Measurements from ENCODE around the gene SDE2. TPM values are rescaled to one million over a fixed set of nuclear protein-coding genes. Genes with fewer than 3 reads are reported as not detected.
"Not testable (repeated sequence)": the region's sequence is repeated elsewhere in the genome, so short reads cannot be mapped to it uniquely, and the experiment has no call there.

Gene SDE2
- total RNA-seq, 4 donors from 2014 or later = 4.4 to 19.2 (median 13.2) TPM

GRCh38 chr1:225937048-225937968, 61.8 kb downstream of the SDE2 start:
- TF ChIP-seq POLR2AphosphoS5 (IDR thresholded peaks at IDR 0.05) = no peak
- no peak for TF ChIP-seq EP300 (IDR thresholded peaks at IDR 0.05; ENCODE audit: low read depth)
- no peak for TF ChIP-seq POLR2A (IDR thresholded peaks at IDR 0.05)
- TF ChIP-seq CTCF (IDR thresholded peaks at IDR 0.05) = no peak
- Histone ChIP-seq H3K4me1 (peaks cover 5 to 11% (median 8%) of the 10 kb centered on the region in 4 donors), H3K4me3 (no peak overlapping the region), H3K9me3 (no peaks in the 10 kb centered on the region), H3K27ac (no peak overlapping the region), H3K27me3 (no peaks in the 10 kb centered on the region), H3K36me3 (no peaks in the 10 kb centered on the region)
- intact Hi-C loops (cut with DNase I; ENCODE audit: low total_unique reads) = no loop called here
- no peak for DNase-seq
- WGBS, 2 donors (ENCODE audit: low coverage in 1 of 2) = 92% methylated on average over 21 of the region's 21 CpGs; no CpG with 5 or more reads in 1 of the 2 donors
- in situ Hi-C loops (cut with MboI; ENCODE audit: low pct_ligation_motif_present in 1 of 4, low pct_unique_long_range_greater_than_20kb in 1 of 4, low sequenced_read_pairs in 3 of 4) = no loop called here

- TF ChIP-seq EP300 (IDR thresholded peaks at IDR 0.05; ENCODE audit: low read depth) (no peak), POLR2AphosphoS5 (IDR thresholded peaks at IDR 0.05) (no peak), CTCF (IDR thresholded peaks at IDR 0.05) (no peak), POLR2A (IDR thresholded peaks at IDR 0.05) (no peak)
- no peaks in the 10 kb centered on the region for H3K27me3 ChIP-seq
- in situ Hi-C loops (cut with MboI; ENCODE audit: low pct_ligation_motif_present in 1 of 4, low pct_unique_long_range_greater_than_20kb in 1 of 4, low sequenced_read_pairs in 3 of 4) (no loop called here), intact Hi-C loops (cut with DNase I; ENCODE audit: low total_unique reads) (no loop called here)
- no peaks in the 10 kb centered on the region for H3K9me3 ChIP-seq
- H3K4me1 ChIP-seq = peaks cover 5 to 9% (median 8%) of the 10 kb centered on the region in 4 donors
- WGBS, 2 donors (ENCODE audit: low coverage in 1 of 2) = 58 to 69% methylated on average over 2 to 3 of the region's 3 CpGs
- no peak for DNase-seq
- H3K27ac ChIP-seq = no peak overlapping the region
- H3K36me3 ChIP-seq = no peaks in the 10 kb centered on the region
- no peak overlapping the region for H3K4me3 ChIP-seq
These were observed 62.6 kb downstream of the SDE2 start for GRCh38 chr1:225936523-225936922.

- H3K27ac ChIP-seq; DNase-seq; H3K4me3 ChIP-seq; H3K36me3 ChIP-seq; H3K9me3 ChIP-seq; intact Hi-C loops (cut with DNase I; ENCODE audit: low total_unique reads); in situ Hi-C loops (cut with MboI; ENCODE audit: low pct_ligation_motif_present in 1 of 4, low pct_unique_long_range_greater_than_20kb in 1 of 4, low sequenced_read_pairs in 3 of 4); H3K4me1 ChIP-seq; H3K27me3 ChIP-seq: not testable (repeated sequence)
- 82 to 87% methylated on average over 7 to 8 of the region's 8 CpGs for WGBS, 2 donors (ENCODE audit: low coverage in 1 of 2)
These were observed 63.1 kb downstream of the SDE2 start for GRCh38 chr1:225936086-225936485.

GRCh38 chr1:225934711-225935110, 64.4 kb downstream of the SDE2 start:
- no peak for DNase-seq
- Histone ChIP-seq H3K4me1 (no peaks in the 10 kb centered on the region), H3K27me3 (no peaks in the 10 kb centered on the region), H3K27ac (no peak overlapping the region), H3K4me3 (no peak overlapping the region), H3K36me3 (no peaks in the 10 kb centered on the region), H3K9me3 (no peaks in the 10 kb centered on the region)
- WGBS, 2 donors (ENCODE audit: low coverage in 1 of 2) = 91 to 100% methylated on average over 2 to 5 of the region's 5 CpGs
- TF ChIP-seq EP300 (IDR thresholded peaks at IDR 0.05; ENCODE audit: low read depth) (no peak), CTCF (IDR thresholded peaks at IDR 0.05) (no peak), POLR2A (IDR thresholded peaks at IDR 0.05) (no peak), POLR2AphosphoS5 (IDR thresholded peaks at IDR 0.05) (no peak)
- in situ Hi-C loops (cut with MboI; ENCODE audit: low pct_ligation_motif_present in 1 of 4, low pct_unique_long_range_greater_than_20kb in 1 of 4, low sequenced_read_pairs in 3 of 4) (no loop called here), intact Hi-C loops (cut with DNase I; ENCODE audit: low total_unique reads) (no loop called here)

All from transverse colon (tissue), 4 donors.